AG09309 (cell line): ENCODE data around the gene AMPH.
A peak's percentile ranks its signal among the peaks of the same experiment; 100 is the strongest.
"Not testable (repeated sequence)": the region's sequence is repeated elsewhere in the genome, so short reads cannot be mapped to it uniquely, and the experiment has no call there.

Experiments used
- DNase-seq: peaks from one replicate; pipeline ENCODE4 v3.0.0-alpha.2; 2010; ENCODE audit warnings: low read depth
- H3K4me3 ChIP-seq: 2 replicates; pipeline ENCODE4 v1.5.1; 2011; ENCODE audit warnings: mild to moderate bottlenecking, low read depth, low read length, moderate library complexity; ENCODE audit not compliant: control insufficient read depth
- TF ChIP-seq, protein P1 (sequence below): IDR thresholded peaks from 2 replicates; pipeline ENCODE4 v1.5.1; 2011; ENCODE audit warnings: mild to moderate bottlenecking, low read depth, low read length, inconsistent platforms; ENCODE audit not compliant: insufficient read depth, control insufficient read depth; ENCODE audit errors: missing control alignments

The AMPH gene

DNA sequence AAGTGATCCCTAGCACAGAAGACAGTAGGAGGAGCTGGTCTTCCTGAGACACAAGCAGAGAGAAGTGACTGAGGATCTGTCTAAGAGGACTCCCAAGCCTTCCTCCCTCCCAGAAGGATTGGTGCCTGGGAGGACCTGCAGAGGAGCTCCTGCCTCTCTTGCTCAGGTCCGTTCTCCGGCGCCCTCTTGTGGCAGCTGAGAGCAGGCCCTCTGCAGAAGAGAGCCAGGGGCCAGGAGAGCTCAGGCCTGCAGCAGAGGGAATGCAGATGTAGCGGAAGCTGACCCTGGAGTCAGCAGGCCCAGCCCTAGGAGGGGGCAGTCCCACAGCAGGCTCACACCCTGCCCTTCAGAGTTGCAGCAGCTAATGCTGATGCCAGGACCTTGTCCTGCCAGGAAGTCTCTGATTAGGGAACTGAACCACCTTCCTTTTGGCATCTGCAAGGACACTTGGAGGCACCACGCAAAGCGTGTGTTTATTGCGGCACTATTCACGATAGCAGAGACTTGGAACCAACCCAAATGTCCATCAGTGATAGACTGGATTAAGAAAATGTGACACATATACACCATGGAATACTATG is 276.8 kb downstream of the AMPH start:
- DNase-seq, H3K4me3 ChIP-seq: not testable (repeated sequence)
- TF ChIP-seq, protein P1, sequence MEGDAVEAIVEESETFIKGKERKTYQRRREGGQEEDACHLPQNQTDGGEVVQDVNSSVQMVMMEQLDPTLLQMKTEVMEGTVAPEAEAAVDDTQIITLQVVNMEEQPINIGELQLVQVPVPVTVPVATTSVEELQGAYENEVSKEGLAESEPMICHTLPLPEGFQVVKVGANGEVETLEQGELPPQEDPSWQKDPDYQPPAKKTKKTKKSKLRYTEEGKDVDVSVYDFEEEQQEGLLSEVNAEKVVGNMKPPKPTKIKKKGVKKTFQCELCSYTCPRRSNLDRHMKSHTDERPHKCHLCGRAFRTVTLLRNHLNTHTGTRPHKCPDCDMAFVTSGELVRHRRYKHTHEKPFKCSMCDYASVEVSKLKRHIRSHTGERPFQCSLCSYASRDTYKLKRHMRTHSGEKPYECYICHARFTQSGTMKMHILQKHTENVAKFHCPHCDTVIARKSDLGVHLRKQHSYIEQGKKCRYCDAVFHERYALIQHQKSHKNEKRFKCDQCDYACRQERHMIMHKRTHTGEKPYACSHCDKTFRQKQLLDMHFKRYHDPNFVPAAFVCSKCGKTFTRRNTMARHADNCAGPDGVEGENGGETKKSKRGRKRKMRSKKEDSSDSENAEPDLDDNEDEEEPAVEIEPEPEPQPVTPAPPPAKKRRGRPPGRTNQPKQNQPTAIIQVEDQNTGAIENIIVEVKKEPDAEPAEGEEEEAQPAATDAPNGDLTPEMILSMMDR, result peak; percentile 53

DNA sequence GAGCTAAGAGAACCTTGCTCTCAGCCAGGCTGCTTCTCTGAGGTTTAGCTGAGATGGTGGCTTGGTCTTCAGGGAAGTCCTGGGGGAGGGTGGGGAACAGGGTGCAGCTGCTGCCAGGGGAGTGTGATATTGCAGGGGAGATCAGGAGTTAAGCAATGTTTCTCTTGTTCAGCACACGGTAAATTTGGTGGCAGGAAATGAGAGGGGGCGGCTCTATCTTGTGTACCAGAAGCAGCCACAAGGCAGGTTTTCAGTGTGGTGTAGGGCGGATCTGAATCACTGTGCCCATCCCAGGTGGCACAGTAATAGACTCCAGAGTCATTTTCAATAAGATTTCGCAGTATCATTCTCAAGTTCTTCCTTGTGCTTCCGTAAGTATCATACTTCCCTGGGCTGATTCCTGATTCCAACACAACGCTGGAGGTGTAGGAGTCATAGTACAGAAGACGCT is 277.7 kb downstream of the AMPH start:
- DNase-seq, H3K4me3 ChIP-seq: not testable (repeated sequence)

DNA sequence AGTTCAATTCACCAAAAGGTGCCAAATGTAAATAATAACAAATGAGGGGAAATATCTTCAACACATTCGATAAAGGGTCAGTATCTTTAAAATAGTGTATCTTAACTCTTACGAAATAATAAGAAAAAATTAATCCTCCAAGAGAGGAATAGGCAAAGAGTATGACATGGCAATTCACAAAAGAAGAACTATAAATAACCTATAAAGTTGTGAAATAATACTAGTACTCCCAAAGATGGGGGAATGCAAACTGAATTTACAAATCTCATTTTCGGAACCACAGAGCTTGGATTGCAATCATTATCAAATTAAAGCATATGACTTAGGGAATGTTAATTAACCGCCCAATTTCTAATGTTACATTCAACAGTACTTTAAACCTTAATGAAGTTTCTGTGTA is 279.6 kb downstream of the AMPH start:
- no peak for DNase-seq

DNA sequence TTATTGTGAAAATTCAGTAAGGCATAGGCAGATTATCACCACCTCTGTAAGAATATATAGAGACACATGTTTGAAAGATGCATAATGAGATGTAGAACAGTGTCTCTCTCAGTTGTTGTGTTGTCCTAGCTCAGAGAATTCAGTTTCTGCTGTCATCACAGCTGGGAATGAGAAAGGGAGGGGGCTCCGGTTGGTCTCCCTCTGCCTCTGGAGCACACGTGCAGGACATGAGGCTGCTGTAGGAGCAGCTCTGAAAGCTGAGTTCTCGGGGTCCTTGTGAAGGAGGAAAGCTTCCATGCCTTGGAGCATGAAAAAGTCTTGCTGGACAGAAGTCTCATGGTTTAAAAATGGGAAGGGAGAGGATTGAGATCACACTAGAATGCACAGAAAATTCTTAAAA is 280.4 kb downstream of the AMPH start:
- not testable (repeated sequence) for H3K4me3 ChIP-seq, DNase-seq

More for the DNA sequence above, 279.6 kb downstream of the AMPH start:
- TF ChIP-seq, protein P1, result no peak
- no peak overlapping the region for H3K4me3 ChIP-seq

DNA sequence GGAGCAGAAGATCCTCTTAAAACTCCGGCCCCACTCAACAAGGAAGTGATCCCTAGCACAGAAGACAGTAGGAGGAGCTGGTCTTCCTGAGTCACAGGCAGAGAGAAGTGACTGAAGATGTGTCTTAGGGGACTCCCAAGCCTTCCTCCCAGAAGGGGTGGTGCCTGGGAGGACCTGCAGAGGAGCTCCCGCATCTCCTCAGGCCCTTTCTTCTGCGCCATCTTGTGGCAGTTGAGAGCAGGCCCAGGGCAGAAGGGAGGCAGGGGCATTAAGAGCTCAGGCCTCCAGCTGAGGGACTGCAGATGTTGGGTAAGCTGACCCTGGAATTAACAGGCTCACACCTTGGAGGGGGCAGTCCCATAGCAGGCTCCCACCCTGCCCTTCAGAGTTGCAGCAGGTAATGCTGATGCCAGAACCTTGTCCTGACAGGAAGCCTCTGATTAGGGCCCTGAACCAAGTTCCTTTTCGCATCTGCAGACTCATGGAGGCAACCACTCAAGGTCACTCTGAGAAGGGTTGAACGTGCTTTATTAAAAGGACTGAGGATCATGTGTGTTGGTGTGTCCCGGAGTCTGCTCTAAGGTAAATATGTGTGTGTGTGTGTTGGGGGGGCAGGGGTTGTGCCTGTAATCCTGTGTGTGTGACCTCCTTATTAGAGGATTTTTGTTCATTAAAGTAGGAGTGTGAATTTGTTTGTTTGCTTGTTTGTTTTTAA is 281.1 kb downstream of the AMPH start:
- DNase-seq, H3K4me3 ChIP-seq: not testable (repeated sequence)
- TF ChIP-seq, protein P1, result peak; percentile 21

DNA sequence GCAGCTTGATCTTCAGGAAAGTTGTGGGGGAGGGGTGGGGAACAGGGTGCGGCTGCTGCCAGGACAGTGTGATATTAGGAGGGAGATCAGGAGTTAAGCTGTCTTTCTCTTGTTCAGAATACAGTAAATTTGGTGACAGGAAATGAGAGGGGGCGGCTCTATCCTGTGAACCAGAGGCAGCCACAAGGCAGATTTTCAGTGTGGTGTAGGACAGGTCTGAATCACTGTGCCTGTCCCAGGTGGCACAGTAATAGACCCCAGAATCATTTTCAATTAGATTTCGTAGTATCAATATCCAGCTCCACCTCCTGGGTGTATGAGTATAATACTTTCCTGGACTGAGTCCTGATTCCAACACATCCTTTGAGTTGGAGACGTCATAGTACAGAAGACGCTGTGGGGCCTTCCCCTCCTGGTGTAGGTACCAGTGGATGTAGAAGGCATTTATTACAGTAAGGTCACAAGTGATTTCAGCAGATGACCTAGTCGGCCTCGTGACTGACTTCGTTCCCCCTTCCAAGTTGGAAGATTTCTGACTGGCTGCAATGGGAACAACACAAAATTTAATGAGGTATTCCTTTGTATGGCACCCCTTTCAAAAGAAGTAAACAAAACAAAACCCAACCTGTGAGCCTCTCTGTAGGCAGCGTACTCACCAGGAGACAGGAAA is 281.9 kb downstream of the AMPH start:
- DNase-seq, H3K4me3 ChIP-seq: not testable (repeated sequence)

DNA sequence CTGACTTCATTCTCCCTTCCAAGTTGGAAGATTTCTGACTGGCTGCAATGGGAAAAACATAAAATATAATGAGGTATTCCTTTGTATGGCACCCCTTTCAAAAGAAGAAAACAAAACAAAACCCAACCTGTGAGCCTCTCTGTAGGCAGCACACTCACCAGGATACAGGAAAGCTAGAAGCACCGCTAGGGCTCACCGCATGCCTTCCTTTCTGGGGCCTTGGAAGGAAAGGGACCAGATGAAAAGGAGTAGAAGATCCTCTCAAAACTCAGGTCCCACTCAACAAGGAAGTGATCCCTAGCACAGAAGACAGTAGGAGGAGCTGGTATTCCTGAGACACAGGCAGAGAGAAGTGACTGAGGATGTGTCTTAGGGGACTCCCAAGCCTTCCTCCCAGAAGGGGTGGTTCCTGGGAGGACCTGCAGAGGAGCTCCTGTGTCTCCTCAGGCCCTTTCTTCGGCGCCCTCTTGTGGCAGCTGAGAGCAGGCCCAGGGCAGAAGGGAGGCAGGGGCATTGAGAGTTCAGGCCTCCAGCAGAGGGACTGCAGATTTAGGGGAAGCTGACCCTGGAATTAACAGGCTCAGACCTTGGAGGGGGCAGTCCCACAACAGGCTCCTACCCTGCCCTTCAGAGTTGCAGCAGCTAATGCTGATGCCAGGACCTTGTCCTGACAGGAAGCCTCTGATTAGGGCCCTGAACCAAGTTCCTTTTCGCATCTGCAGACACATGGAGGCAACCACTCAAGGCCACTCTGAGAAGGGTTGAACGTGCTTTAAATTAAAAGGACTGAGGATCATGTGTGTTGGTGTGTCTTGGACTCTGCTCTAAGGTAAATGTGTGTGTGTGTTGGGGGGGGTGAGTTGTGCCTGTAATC is 285.6 kb downstream of the AMPH start:
- DNase-seq, H3K4me3 ChIP-seq: not testable (repeated sequence)
- TF ChIP-seq, protein P1, result peak; percentile 66

DNA sequence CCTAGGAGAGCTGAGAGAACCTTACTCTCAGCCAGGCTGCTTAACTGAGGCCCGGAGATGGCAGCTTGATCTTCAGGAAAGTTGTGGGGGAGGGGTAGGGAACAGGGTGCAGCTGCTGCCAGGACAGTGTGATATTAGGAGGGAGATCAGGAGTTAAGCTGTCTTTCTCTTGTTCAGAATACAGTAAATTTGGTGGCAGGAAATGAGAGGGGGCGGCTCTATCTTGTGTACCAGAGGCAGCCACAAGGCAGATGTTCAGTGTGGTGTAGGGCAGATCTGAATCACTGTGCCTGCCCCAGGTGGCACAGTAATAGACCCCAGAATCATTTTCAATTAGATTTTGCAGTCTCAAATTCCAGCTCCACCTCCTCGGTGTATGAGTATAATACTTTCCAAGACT is 286.4 kb downstream of the AMPH start:
- DNase-seq, H3K4me3 ChIP-seq: not testable (repeated sequence)

DNA sequence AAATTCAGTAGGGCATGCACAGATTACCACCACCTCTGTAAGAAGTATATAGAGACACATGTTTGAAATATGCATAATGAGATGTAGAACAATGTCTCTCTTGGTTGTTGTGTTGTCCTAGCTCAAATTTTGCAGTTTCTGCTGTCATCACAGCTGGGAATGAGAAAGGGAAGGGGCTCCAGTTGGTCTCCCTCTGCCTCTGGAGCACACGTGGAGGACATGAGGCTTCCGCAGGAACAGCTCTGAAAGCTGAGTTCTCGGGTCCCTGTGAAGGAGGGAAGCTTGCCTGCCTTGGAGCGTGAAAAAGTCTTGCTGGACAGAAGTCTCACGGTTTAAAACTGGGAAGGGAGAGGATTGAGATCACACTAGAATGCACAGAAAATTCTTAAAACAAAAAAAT is 289.0 kb downstream of the AMPH start:
- not testable (repeated sequence) for H3K4me3 ChIP-seq, DNase-seq
